Islet of Langerhans (tissue), 1 donor: ENCODE data around the gene ADIG.

Experiments used
- FAIRE-seq: peaks from one replicate; lab custom pipeline; 2011; peaks lifted over from hg19 to GRCh38; lab: Jason Lieb, UNC

The ADIG gene

GRCh38 chr20:38581013-38581412 is at the start of gene ADIG:
TSS of gene ADIG (plus strand) at chr20:38581197. CDS start at chr20:38581251, 54 bp downstream.
- FAIRE-seq, result no peak

- no peak for FAIRE-seq
These were observed 46.2 kb upstream of the ADIG start for GRCh38 chr20:38534756-38535155.

GRCh38 chr20:38536310-38536709 is 44.7 kb upstream of the ADIG start:
- FAIRE-seq, result no peak

GRCh38 chr20:38537176-38537575 is 43.8 kb upstream of the ADIG start:
- no peak for FAIRE-seq

- FAIRE-seq, result no peak
These were observed 42.2 kb upstream of the ADIG start for GRCh38 chr20:38538789-38539188.

- no peak for FAIRE-seq
These were observed 37.7 kb upstream of the ADIG start for GRCh38 chr20:38543014-38543906.

- FAIRE-seq, result no peak
These were observed 35.2 kb upstream of the ADIG start for GRCh38 chr20:38545771-38546170.

GRCh38 chr20:38547288-38548085 is 33.5 kb upstream of the ADIG start:
- no peak for FAIRE-seq

- no peak for FAIRE-seq
These were observed 32.5 kb upstream of the ADIG start for GRCh38 chr20:38548356-38549083.

- FAIRE-seq, result no peak
These were observed 30.7 kb upstream of the ADIG start for GRCh38 chr20:38550274-38550673.

GRCh38 chr20:38551056-38551626 is 29.9 kb upstream of the ADIG start:
- no peak for FAIRE-seq

GRCh38 chr20:38554986-38555385 is 26.0 kb upstream of the ADIG start:
- no peak for FAIRE-seq

GRCh38 chr20:38555395-38555794 is 25.6 kb upstream of the ADIG start:
- no peak for FAIRE-seq

- FAIRE-seq, result no peak
These were observed 23.8 kb upstream of the ADIG start for GRCh38 chr20:38557174-38557573.

GRCh38 chr20:38558596-38559360 is 22.2 kb upstream of the ADIG start:
- FAIRE-seq, result no peak

- no peak for FAIRE-seq
These were observed 21.2 kb upstream of the ADIG start for GRCh38 chr20:38559764-38560163.

- FAIRE-seq, result no peak
These were observed 17.1 kb upstream of the ADIG start for GRCh38 chr20:38563802-38564431.

GRCh38 chr20:38564680-38565079 is 16.3 kb upstream of the ADIG start:
- FAIRE-seq, result no peak

GRCh38 chr20:38566036-38566598 is 14.9 kb upstream of the ADIG start:
- no peak for FAIRE-seq

- FAIRE-seq, result no peak
These were observed 11.1 kb upstream of the ADIG start for GRCh38 chr20:38569747-38570525.
